HepG2 (cell line): ENCODE results near the gene CNKSR3. TPM values are rescaled to one million over a fixed set of nuclear protein-coding genes. Genes with fewer than 3 reads are reported as not detected.

ENCODE experiments used
- ATAC-seq: fragments of 200-7000 bp; cut with Tn5 transposase; 3 replicates; pipeline ENCODE4 v1.9.1; 2020; ENCODE audit warnings: mild to moderate bottlenecking, moderate library complexity
- BruUV-seq: library from RNA; stranded (reverse); fragments of 400-500 nt; replicated peaks from 2 replicates; lab custom pipeline; 2021; lab: Mats Ljungman, UMichigan
- CTCF ChIA-PET: fragments of 300-600 bp; formaldehyde crosslinking; extraction: SDS; loops from one replicate; lab custom pipeline; 2021; ENCODE audit warnings: low total read pairs, inconsistent platforms, low intra/inter-chr PET ratio; lab: Yijun Ruan, JAX
- POLR2A ChIA-PET: fragments of 350-600 bp; sonication (Branson Sonifier 250); formaldehyde crosslinking; loops from one replicate; lab custom pipeline; 2020; ENCODE audit warnings: antibody characterized with exemption, inconsistent platforms; lab: Yijun Ruan, JAX
- DNase-seq: peaks from one replicate; pipeline ENCODE4 v3.0.0-alpha.2; 2015; ENCODE audit warnings: low spot score
- FAIRE-seq: peaks from 3 replicates; lab custom pipeline; 2011; peaks lifted over from hg19 to GRCh38; lab: Jason Lieb, UNC
- H2AFZ ChIP-seq: one replicate; pipeline ENCODE4 v1.6.1; 2011; ENCODE audit warnings: low read length, inconsistent platforms
- H3K27ac ChIP-seq: fragments of 300-600 bp; 3 replicates; pipeline ENCODE4 v1.8.0; 2011; ENCODE audit warnings: mixed run types, mild to moderate bottlenecking, mixed read lengths, low read length, inconsistent platforms; ENCODE audit not compliant: insufficient read depth; ENCODE audit errors: extremely low read length
- H3K27me3 ChIP-seq, 2 experiments: fragments of 200-600 bp in 1 of 2; 2 replicates in 1 of 2; 3 replicates in 1 of 2; pipeline versions ENCODE4 v1.6.0 to v1.8.0; 2011; ENCODE audit warnings: low read length in 2 of 2, mild to moderate bottlenecking in 2 of 2, moderate library complexity in 2 of 2, inconsistent platforms in 1 of 2; ENCODE audit not compliant: insufficient read depth in 2 of 2, control insufficient read depth in 1 of 2
- H3K36me3 ChIP-seq, 2 experiments: fragments of 200-600 bp in 1 of 2; replicated peaks in 1 of 2; 2 replicates in 1 of 2; 3 replicates in 1 of 2; pipeline versions ENCODE4 v1.5.1 to v1.8.0; 2011; ENCODE audit warnings: low read length in 2 of 2, inconsistent platforms in 1 of 2; ENCODE audit not compliant: insufficient read depth in 2 of 2, control insufficient read depth in 1 of 2
- H3K4me1 ChIP-seq: 2 replicates; pipeline ENCODE4 v1.5.1; 2012; ENCODE audit warnings: low read length, inconsistent platforms; ENCODE audit not compliant: insufficient read depth
- H3K4me2 ChIP-seq: 2 replicates; pipeline ENCODE4 v1.6.0; 2011; ENCODE audit warnings: low read depth, low read length, inconsistent platforms
- H3K4me3 ChIP-seq, 3 experiments: fragments of 200-600 bp in 1 of 3; sonication (generic), shearing (Covaris generic) in 1 of 3; replicated peaks in 1 of 3; 2 replicates each; pipeline ENCODE4 v1.5.1; 2011 to 2016; ENCODE audit warnings: low read length in 3 of 3, inconsistent platforms in 2 of 3, low read depth in 2 of 3, mild to moderate bottlenecking in 2 of 3, control low read depth in 1 of 3, mixed read lengths in 1 of 3; ENCODE audit not compliant: insufficient read depth in 1 of 3
- H3K79me2 ChIP-seq: one replicate; pipeline ENCODE4 v1.6.1; 2011; ENCODE audit warnings: low read length, inconsistent platforms; ENCODE audit not compliant: insufficient read depth
- H3K9ac ChIP-seq: 2 replicates; pipeline ENCODE4 v1.6.0; 2011; ENCODE audit warnings: mild to moderate bottlenecking, low read depth, low read length, inconsistent platforms; ENCODE audit not compliant: insufficient read depth
- H3K9me3 ChIP-seq: 2 replicates; pipeline ENCODE4 v1.5.1; 2012; ENCODE audit warnings: mild to moderate bottlenecking, low read length
- H4K20me1 ChIP-seq: 2 replicates; pipeline ENCODE4 v1.6.0; 2011; ENCODE audit warnings: inconsistent platforms, mild to moderate bottlenecking, low read length, moderate library complexity; ENCODE audit not compliant: insufficient read depth
- MZF1 ChIP-seq: sonication (generic); formaldehyde crosslinking; IDR thresholded peaks from 2 replicates; pipeline ENCODE4 v1.8.1; 2023; ENCODE audit warnings: mild to moderate bottlenecking, missing genetic modification reagents, borderline replicate concordance
- RCOR2 ChIP-seq: IDR thresholded peaks from 2 replicates; pipeline ENCODE4 v1.6.1; 2016; ENCODE audit warnings: missing biosample characterization, missing genetic modification reagents
- SETDB1 ChIP-seq: sonication (generic); formaldehyde crosslinking; IDR thresholded peaks from 2 replicates; pipeline ENCODE4 v1.5.1; 2020; ENCODE audit warnings: missing genetic modification reagents, mild to moderate bottlenecking, borderline replicate concordance
- SIX4 ChIP-seq: sonication (generic); formaldehyde crosslinking; IDR thresholded peaks from 2 replicates; pipeline ENCODE4 v1.4.0; 2020; ENCODE audit warnings: missing genetic modification reagents
- SMC3 ChIP-seq: IDR thresholded peaks from 2 replicates; pipeline ENCODE4 v1.6.1; 2011; ENCODE audit warnings: low read length, improper control_type of control experiment
- TRIM22 ChIP-seq: fragments of 450-650 bp; IDR thresholded peaks from 2 replicates; pipeline ENCODE4 v1.6.1; 2017
- ZBTB21 ChIP-seq: sonication (generic); formaldehyde crosslinking; IDR thresholded peaks from 2 replicates; pipeline ENCODE4 v1.4.0; 2020; ENCODE audit warnings: missing genetic modification reagents
- ZC3H13 ChIP-seq: sonication (generic); formaldehyde crosslinking; IDR thresholded peaks from 2 replicates; pipeline ENCODE4 v1.8.1; 2023; ENCODE audit warnings: mild to moderate bottlenecking, missing genetic modification reagents, moderate library complexity
- ZNF256 ChIP-seq: sonication (generic); formaldehyde crosslinking; conservative IDR thresholded peaks from 2 replicates; pipeline ENCODE4 v1.4.0; 2020; ENCODE audit warnings: missing genetic modification reagents
- ZNF709 ChIP-seq: sonication (generic); formaldehyde crosslinking; IDR thresholded peaks from 2 replicates; pipeline ENCODE4 v1.5.0; 2020; ENCODE audit warnings: mild to moderate bottlenecking, missing genetic modification reagents
- ZNF75D ChIP-seq: sonication (generic); formaldehyde crosslinking; IDR thresholded peaks from 2 replicates; pipeline ENCODE4 v1.8.1; 2023; ENCODE audit warnings: missing genetic modification reagents, mild to moderate bottlenecking, borderline replicate concordance
- WGBS: methylation state at CpG from one replicate; pipeline ENCODE4 v1.1.6; 2017; ENCODE audit warnings: low lambda C conversion rate; 5-methylcytosine and 5-hydroxymethylcytosine counted together
- in situ Hi-C: cut with HindIII; loops from 2 replicates; pipeline ENCODE4 v1.10.0; 2017; ENCODE audit warnings: low pct_unique_long_range_greater_than_20kb; ENCODE audit not compliant: extremely low pct_ligation_motif_present
- intact Hi-C: fragments of 100-400 bp; cut with micrococcal nuclease; formaldehyde crosslinking; loops from one replicate; pipeline ENCODE4 v1.10.0; 2022; ENCODE audit not compliant: unreplicated experiment
- polyA plus RNA-seq, 8 experiments: library from polyadenylated mRNA; depleted of rRNA in 3 of 8; stranded (reverse) in 7 of 8; unstranded in 1 of 8; fragments of >200 nt; fragmentation: Illumina TruSeq in 4 of 8; extraction: Trizol in 4 of 8; gene quantifications; 2 replicates each; pipeline versions ENCODE4 v1.2.1 to v1.2.3, GENCODE V29; 2011 to 2016; ENCODE audit warnings: low read depth in 4 of 8, missing spikeins in 1 of 8, mixed read lengths in 1 of 8; ENCODE audit not compliant: insufficient read depth in 1 of 8
- total RNA-seq, 5 experiments: library from RNA; depleted of rRNA; stranded (reverse); fragments of >200 nt; fragmentation: Illumina TruSeq; extraction: Trizol; gene quantifications; 2 replicates each; pipeline ENCODE4 v1.2.3, GENCODE V29; 2016; ENCODE audit warnings: low read depth in 1 of 5

The CNKSR3 gene
- total and polyA plus RNA-seq, 2 of the 13 experiments (the other 11 are each of a cell fraction or from before 2014, with no cell fraction given) = 9.2 to 38.6 TPM

- DNase-seq (no peak), ATAC-seq (peak; percentile 20; the same call in 1 of the 3 replicates), FAIRE-seq (no peak)
- no peaks in the 10 kb centered on the region for H3K79me2 ChIP-seq
- in situ Hi-C loops (no loop called here), intact Hi-C loops (loop anchor here (1.0 kb wide), 1 partner anchor 50 kb away; no protein-coding TSS in a partner anchor)
- no peak overlapping the region for H2AFZ ChIP-seq
- ChIA-PET POLR2A (no interaction called here), CTCF (no interaction called here)
- no peak overlapping the region for H3K4me2 ChIP-seq
- TF ChIP-seq ZNF709 (no peak), MZF1 (CRISPR knock-in tag) (no peak), ZC3H13 (no peak), ZBTB21 (CRISPR knock-in tag) (no peak), SETDB1 (CRISPR knock-in tag) (no peak), TRIM22 (no peak), ZNF256 (CRISPR knock-in tag) (no peak), RCOR2 (no peak)
- H3K27ac ChIP-seq = no peak overlapping the region
- H3K27me3 ChIP-seq = no peaks in the 10 kb centered on the region
- H3K9me3 ChIP-seq = no peaks in the 10 kb centered on the region
- H3K36me3 ChIP-seq = no peaks in the 10 kb centered on the region
- no peak overlapping the region for H3K4me3 ChIP-seq
- no peaks in the 10 kb centered on the region for H3K4me1 ChIP-seq
- no peak overlapping the region for H3K9ac ChIP-seq
- no peaks in the 10 kb centered on the region for H4K20me1 ChIP-seq
- 66% methylated on average over 4 of the region's 4 CpGs for WGBS
- BruUV-seq = no TSS peak
Measured at GRCh38 chr6:154377726-154378125, 132.8 kb downstream of the CNKSR3 start.

GRCh38 chr6:154373971-154374370, 136.5 kb downstream of the CNKSR3 start:
- no peak for ATAC-seq
- no peak overlapping the region for H3K4me3 ChIP-seq
- H2AFZ ChIP-seq = no peak overlapping the region
- H3K36me3 ChIP-seq = no peaks in the 10 kb centered on the region
- H3K9me3 ChIP-seq = no peaks in the 10 kb centered on the region
- H3K4me2 ChIP-seq = no peak overlapping the region
- no peak for DNase-seq
- ChIA-PET CTCF (no interaction called here), POLR2A (no interaction called here)
- H3K79me2 ChIP-seq = no peaks in the 10 kb centered on the region
- in situ Hi-C loops = no loop called here
- intact Hi-C loops = no loop called here
- H3K27me3 ChIP-seq = peaks cover 0 to 2% of the 10 kb centered on the region in 2 experiments; a peak in 1 of 5 replicates
- no peak for FAIRE-seq
- H4K20me1 ChIP-seq = no peaks in the 10 kb centered on the region
- no peak overlapping the region for H3K9ac ChIP-seq
- H3K4me1 ChIP-seq = no peaks in the 10 kb centered on the region
- no TSS peak for BruUV-seq
- H3K27ac ChIP-seq = no peak overlapping the region
- WGBS = 50% methylated on average over 2 of the region's 2 CpGs
- TF ChIP-seq SIX4 (no peak), SMC3 (no peak), ZNF75D (CRISPR knock-in tag) (no peak)
